H1 (cell line): ENCODE measurements around the gene ABL2. TPM values are rescaled to one million over a fixed set of nuclear protein-coding genes. Genes with fewer than 3 reads are reported as not detected.

Experiments used
- CTCF ChIA-PET: fragments of 300-600 bp; sonication (Branson Sonifier 250); formaldehyde crosslinking; loops from one replicate; lab custom pipeline; 2021; ENCODE audit not compliant: partially characterized antibody; lab: Charles Lee
- POLR2A ChIA-PET: fragments of 300-600 bp; sonication (Branson Sonifier 250); formaldehyde crosslinking; loops from one replicate; lab custom pipeline; 2021; ENCODE audit warnings: inconsistent platforms; ENCODE audit not compliant: partially characterized antibody; lab: Charles Lee
- DNase-seq, 2 experiments: peaks; one replicate each; pipeline versions ENCODE4 v3.0.0 to v3.0.0-alpha.2; 2010 to 2022; ENCODE audit warnings: low spot score in 2 of 2, low read depth in 1 of 2, mixed read lengths in 1 of 2
- FAIRE-seq: peaks from 2 replicates; lab custom pipeline; 2011; peaks lifted over from hg19 to GRCh38; lab: Jason Lieb, UNC
- H2AFZ ChIP-seq: 2 replicates; pipeline ENCODE4 v1.8.1; 2012; ENCODE audit warnings: low read length, inconsistent platforms
- H2AK5ac ChIP-seq: 2 replicates; pipeline ENCODE4 v1.6.1; 2013; ENCODE audit warnings: low read depth, low read length
- H2BK120ac ChIP-seq: replicated peaks from 2 replicates; pipeline ENCODE3; 2013; ENCODE audit warnings: low read depth, low read length, inconsistent platforms
- H2BK12ac ChIP-seq: 2 replicates; pipeline ENCODE4 v1.6.1; 2013; ENCODE audit warnings: low read depth, low read length
- H2BK15ac ChIP-seq: 2 replicates; pipeline ENCODE4 v1.6.1; 2013; ENCODE audit warnings: low read length
- H2BK20ac ChIP-seq: 2 replicates; pipeline ENCODE4 v1.6.1; 2013; ENCODE audit warnings: low read length
- H2BK5ac ChIP-seq: 2 replicates; pipeline ENCODE4 v1.6.1; 2013; ENCODE audit warnings: low read depth, low read length
- H3K14ac ChIP-seq: 2 replicates; pipeline ENCODE4 v1.6.1; 2013; ENCODE audit warnings: inconsistent platforms; ENCODE audit not compliant: insufficient read length
- H3K18ac ChIP-seq: 2 replicates; pipeline ENCODE4 v1.6.1; 2013; ENCODE audit warnings: low read length; ENCODE audit errors: extremely low read depth
- H3K23ac ChIP-seq: 2 replicates; pipeline ENCODE4 v1.6.1; 2013; ENCODE audit warnings: inconsistent platforms; ENCODE audit not compliant: insufficient read length
- H3K23me2 ChIP-seq: 2 replicates; pipeline ENCODE4 v1.6.1; 2013; ENCODE audit warnings: low read depth, low read length
- H3K27ac ChIP-seq: 2 replicates; pipeline ENCODE4 v1.6.1; 2011; ENCODE audit warnings: low read depth, low read length, inconsistent platforms
- H3K27me3 ChIP-seq, 4 experiments: replicated peaks in 1 of 4; 1 replicate in 1 of 4; 2 replicates in 3 of 4; pipeline versions ENCODE4 v1.6.1 to v1.8.1; 2011 to 2013; ENCODE audit warnings: low read length in 3 of 4, mild to moderate bottlenecking in 3 of 4, inconsistent platforms in 2 of 4, mixed read lengths in 2 of 4, moderate library complexity in 1 of 4; ENCODE audit not compliant: control insufficient read depth in 3 of 4, insufficient read depth in 3 of 4; ENCODE audit errors: extremely low read depth in 1 of 4
- H3K36me3 ChIP-seq, 4 experiments: 2 replicates each; pipeline versions ENCODE4 v1.6.1 to v1.8.1; 2011 to 2013; ENCODE audit warnings: mild to moderate bottlenecking in 4 of 4, low read length in 3 of 4, moderate library complexity in 2 of 4, control low read depth in 1 of 4, inconsistent platforms in 1 of 4; ENCODE audit not compliant: insufficient read depth in 4 of 4, control insufficient read depth in 2 of 4
- H3K4ac ChIP-seq: replicated peaks from 2 replicates; pipeline ENCODE3; 2013; ENCODE audit warnings: low read length, low read depth, mixed read lengths, inconsistent platforms; ENCODE audit not compliant: insufficient read length
- H3K4me1 ChIP-seq, 4 experiments: replicated peaks in 1 of 4; 1 replicate in 1 of 4; 2 replicates in 3 of 4; pipeline versions ENCODE4 v1.6.1 to v1.8.1; 2011 to 2013; ENCODE audit warnings: low read length in 3 of 4, inconsistent platforms in 2 of 4, mixed read lengths in 1 of 4; ENCODE audit not compliant: insufficient read depth in 4 of 4, control insufficient read depth in 3 of 4
- H3K4me2 ChIP-seq, 2 experiments: 2 replicates each; pipeline versions ENCODE4 v1.6.1 to v1.8.1; 2011 to 2013; ENCODE audit warnings: low read depth in 2 of 2, low read length in 2 of 2, control low read depth in 1 of 2, inconsistent platforms in 1 of 2, mild to moderate bottlenecking in 1 of 2; ENCODE audit not compliant: insufficient read depth in 1 of 2
- H3K4me3 ChIP-seq, 4 experiments: fragments of 200-600, 300-600 bp in 1 of 4; sonication (generic), shearing (Covaris generic), sonication (Bioruptor Twin) in 1 of 4; 2 replicates each; pipeline versions ENCODE4 v1.5.1 to v1.8.1; 2011 to 2016; ENCODE audit warnings: low read length in 4 of 4, low read depth in 3 of 4, control low read depth in 2 of 4, inconsistent platforms in 2 of 4, mild to moderate bottlenecking in 2 of 4, mixed read lengths in 1 of 4, moderate library complexity in 1 of 4; ENCODE audit not compliant: insufficient read depth in 2 of 4; ENCODE audit errors: extremely low read depth in 1 of 4
- H3K56ac ChIP-seq: replicated peaks from 2 replicates; pipeline ENCODE3; 2013; ENCODE audit warnings: low read depth, mild to moderate bottlenecking, mixed read lengths, low read length, inconsistent platforms; ENCODE audit not compliant: insufficient read length
- H3K79me1 ChIP-seq: 2 replicates; pipeline ENCODE4 v1.6.1; 2013; ENCODE audit warnings: low read depth, low read length, control low read depth
- H3K79me2 ChIP-seq, 2 experiments: 2 replicates each; pipeline versions ENCODE4 v1.6.1 to v1.8.1; 2012 to 2013; ENCODE audit warnings: low read length in 2 of 2, mild to moderate bottlenecking in 2 of 2, inconsistent platforms in 1 of 2; ENCODE audit not compliant: insufficient read depth in 2 of 2, control insufficient read depth in 1 of 2
- H3K9ac ChIP-seq, 4 experiments: replicated peaks in 1 of 4; 1 replicate in 1 of 4; 2 replicates in 3 of 4; pipeline versions ENCODE4 v1.6.1 to v1.8.1; 2011 to 2013; ENCODE audit warnings: low read depth in 3 of 4, low read length in 3 of 4, control low read depth in 2 of 4, mild to moderate bottlenecking in 2 of 4, moderate library complexity in 2 of 4, inconsistent platforms in 1 of 4; ENCODE audit errors: extremely low read depth in 1 of 4
- H3K9me3 ChIP-seq, 2 experiments: 2 replicates each; pipeline versions ENCODE4 v1.6.1 to v1.8.1; 2012 to 2013; ENCODE audit warnings: mild to moderate bottlenecking in 2 of 2, moderate library complexity in 2 of 2, control low read depth in 1 of 2, inconsistent platforms in 1 of 2, low read depth in 1 of 2, low read length in 1 of 2, mixed read lengths in 1 of 2; ENCODE audit not compliant: insufficient read depth in 2 of 2
- H4K20me1 ChIP-seq, 2 experiments: replicated peaks in 1 of 2; 2 replicates each; pipeline versions ENCODE3 to v1.8.1; 2011 to 2013; ENCODE audit warnings: inconsistent platforms in 2 of 2, low read length in 2 of 2, mild to moderate bottlenecking in 1 of 2; ENCODE audit not compliant: insufficient read depth in 2 of 2, control insufficient read depth in 1 of 2
- H4K5ac ChIP-seq: 2 replicates; pipeline ENCODE4 v1.6.1; 2013; ENCODE audit warnings: low read length, low read depth, mixed read lengths, inconsistent platforms; ENCODE audit not compliant: insufficient read length
- H4K8ac ChIP-seq: 2 replicates; pipeline ENCODE4 v1.8.0; 2013; ENCODE audit warnings: mild to moderate bottlenecking, moderate library complexity, low read length, inconsistent platforms; ENCODE audit not compliant: insufficient read depth; ENCODE audit errors: extremely low read depth
- H4K91ac ChIP-seq: replicated peaks from 2 replicates; pipeline ENCODE3; 2013; ENCODE audit warnings: low read length, mixed read lengths, inconsistent platforms; ENCODE audit not compliant: insufficient read length
- ATF2 ChIP-seq: IDR thresholded peaks from 2 replicates; pipeline ENCODE4 v1.6.1; 2012; ENCODE audit warnings: low read length, inconsistent platforms
- BCL11A ChIP-seq, 2 experiments: IDR thresholded peaks; one replicate each; pipeline ENCODE4 v1.6.1; 2011; ENCODE audit warnings: low read depth in 2 of 2, low read length in 2 of 2, mild to moderate bottlenecking in 2 of 2
- CHD2 ChIP-seq: IDR thresholded peaks from 2 replicates; pipeline ENCODE4 v1.6.1; 2012; ENCODE audit warnings: low read length, improper control_type of control experiment
- EGR1 ChIP-seq: IDR thresholded peaks from 2 replicates; pipeline ENCODE4 v1.6.1; 2011; ENCODE audit warnings: low read depth, low read length, borderline replicate concordance
- GTF2F1 ChIP-seq: IDR thresholded peaks from 2 replicates; pipeline ENCODE4 v1.6.1; 2012; ENCODE audit warnings: low read depth, low read length, improper control_type of control experiment, borderline replicate concordance
- HDAC6 ChIP-seq: IDR thresholded peaks from one replicate; pipeline ENCODE4 v1.7.1; 2012; ENCODE audit warnings: low read depth, mild to moderate bottlenecking, inconsistent platforms, low read length, moderate library complexity
- KDM1A ChIP-seq: fragments of 200-600, 300-600 bp; sonication (generic); IDR thresholded peaks from 2 replicates; pipeline ENCODE4 v1.7.1; 2016; ENCODE audit warnings: mild to moderate bottlenecking, low read length, borderline replicate concordance
- KDM4A ChIP-seq: IDR thresholded peaks from one replicate; pipeline ENCODE4 v1.7.1; 2012; ENCODE audit warnings: low read depth, mild to moderate bottlenecking, moderate library complexity, low read length, inconsistent platforms; ENCODE audit not compliant: severe bottlenecking
- POLR2AphosphoS5 ChIP-seq: IDR thresholded peaks from 2 replicates; pipeline ENCODE4 v1.6.1; 2011; ENCODE audit warnings: low read depth, low read length
- RAD21 ChIP-seq, 2 experiments: IDR thresholded peaks in 1 of 2; conservative IDR thresholded peaks in 1 of 2; 2 replicates each; pipeline ENCODE4 v1.6.1; 2011; ENCODE audit warnings: low read depth in 2 of 2, low read length in 2 of 2, improper control_type of control experiment in 1 of 2, inconsistent platforms in 1 of 2, mild to moderate bottlenecking in 1 of 2, moderate library complexity in 1 of 2
- SIX5 ChIP-seq: IDR thresholded peaks from 2 replicates; pipeline ENCODE4 v1.6.1; 2011; ENCODE audit warnings: mild to moderate bottlenecking, low read depth, low read length
- SP4 ChIP-seq: IDR thresholded peaks from 2 replicates; pipeline ENCODE4 v1.6.1; 2012; ENCODE audit warnings: low read length, inconsistent platforms
- TCF12 ChIP-seq: IDR thresholded peaks from 2 replicates; pipeline ENCODE4 v1.6.1; 2011; ENCODE audit warnings: low read depth, mild to moderate bottlenecking, low read length
- WGBS, 2 experiments: shearing (Covaris generic) in 1 of 2; methylation state at CpG; one replicate each; pipeline versions ENCODE4 v1.1.6 to v1.1.7; 2013 to 2015; ENCODE audit warnings: low lambda C conversion rate in 2 of 2, mixed read lengths in 2 of 2, inconsistent platforms in 1 of 2, low coverage in 1 of 2, missing lambda C conversion rate in 1 of 2; ENCODE audit not compliant: insufficient replicate concordance in 2 of 2, insufficient coverage in 1 of 2, insufficient read length in 1 of 2; ENCODE audit errors: extremely low coverage in 1 of 2, missing lambda C conversion rate in 1 of 2; 5-methylcytosine and 5-hydroxymethylcytosine counted together
- polyA plus RNA-seq, 7 experiments: library from polyadenylated mRNA; depleted of rRNA in 3 of 7; stranded (reverse) in 5 of 7; unstranded in 2 of 7; fragments of >200 nt in 5 of 7; fragments of 200-250 nt in 2 of 7; gene quantifications; 1 replicate in 5 of 7; 2 replicates in 1 of 7; 4 replicates in 1 of 7; pipeline versions ENCODE4 v1.2.1 to v1.2.3, GENCODE V29; 2011 to 2013; ENCODE audit warnings: missing spikeins in 2 of 7, mixed read lengths in 2 of 7
- total RNA-seq: library from RNA; stranded (reverse); fragmentation: NEBNext Ultra II Directional; extraction: Animal tissue kit (Norgen Biotek cat#: 25700); gene quantifications from 2 replicates; pipeline ENCODE4 v1.2.1, GENCODE V29; 2021

ABL2 gene
- total and polyA plus RNA-seq, 2 of the 8 experiments (the other 6 are each of a cell fraction or from before 2014, with no cell fraction given), result 4.5 to 19.1 TPM

GRCh38 chr1:179115181-179115580, 114.3 kb downstream of the ABL2 start:
- H4K91ac ChIP-seq, result no peak overlapping the region
- H3K18ac ChIP-seq, result no peak overlapping the region
- H3K9ac ChIP-seq, result no peak overlapping the region
- no peak overlapping the region for H2BK5ac ChIP-seq
- no peak overlapping the region for H3K23ac ChIP-seq
- DNase-seq (no peak), FAIRE-seq (no peak)
- H3K4me2 ChIP-seq, result no peak overlapping the region
- 98% methylated on average over 3 of the region's 3 CpGs; no CpG with 5 or more reads in 1 of the 2 experiments for whole genome bisulfite sequencing, 2 experiments
- CTCF ChIA-PET, result interaction anchor here (0.6 to 3.4 kb wide), 2 partner anchors 10 to 11 kb away, joined by 3 to 11 read pairs; no protein-coding TSS in a partner anchor
- H2BK20ac ChIP-seq, result no peak overlapping the region
- peaks cover 0 to 1% of the 10 kb centered on the region in 2 experiments for H4K20me1 ChIP-seq
- no peak overlapping the region for H3K4ac ChIP-seq
- no peaks in the 10 kb centered on the region for H3K23me2 ChIP-seq
- H4K5ac ChIP-seq, result no peak overlapping the region
- H2AK5ac ChIP-seq, result no peak overlapping the region
- H3K79me1 ChIP-seq, result no peaks in the 10 kb centered on the region
- no peaks in the 10 kb centered on the region for H3K27me3 ChIP-seq
- peaks cover 0 to 2% (median 0%) of the 10 kb centered on the region in 4 experiments; a peak in 2 of 7 replicates for H3K4me1 ChIP-seq
- H2BK120ac ChIP-seq, result no peak overlapping the region
- H3K4me3 ChIP-seq, result no peak overlapping the region
- peaks cover 6 to 33% (median 18%) of the 10 kb centered on the region in 4 experiments; a peak in 6 of 8 replicates for H3K36me3 ChIP-seq
- H2BK15ac ChIP-seq, result no peak overlapping the region
- H3K79me2 ChIP-seq, result no peaks in the 10 kb centered on the region
- no peak for TF ChIP-seq SIX5
- no peak for TF ChIP-seq EGR1
- no peak for TF ChIP-seq ATF2
- TF ChIP-seq RAD21 (IDR thresholded peaks at IDR 0.05 in 1 of 2, conservative IDR thresholded peaks at IDR 0.05 in 1 of 2; ENCODE audit: low read depth in 2 of 2, low read length in 2 of 2), result no peak
- TF ChIP-seq HDAC6, result no peak
- TF ChIP-seq CHD2, result no peak
- no peak for TF ChIP-seq BCL11A (IDR thresholded peaks at IDR 0.05; ENCODE audit: low read depth in 2 of 2, low read length in 2 of 2)
- TF ChIP-seq SP4, result no peak
- TF ChIP-seq KDM4A, result no peak
- no peak for TF ChIP-seq POLR2AphosphoS5
- TF ChIP-seq TCF12, result no peak
- TF ChIP-seq GTF2F1, result no peak
- TF ChIP-seq KDM1A, result no peak
- H2BK12ac ChIP-seq, result no peak overlapping the region
- H4K8ac ChIP-seq, result no peak overlapping the region
- H2AFZ ChIP-seq, result no peak overlapping the region
- no peaks in the 10 kb centered on the region; a peak in 1 of 4 replicates for H3K9me3 ChIP-seq
- H3K27ac ChIP-seq, result no peak overlapping the region
- POLR2A ChIA-PET, result no interaction called here
- H3K14ac ChIP-seq, result no peak overlapping the region
- H3K56ac ChIP-seq, result no peak overlapping the region
